H4 (cell line): ENCODE data around the gene TRAPPC3. TPM values are rescaled to one million over a fixed set of nuclear protein-coding genes. Genes with fewer than 3 reads are reported as not detected.

ENCODE experiments used
- DNase-seq: peaks from one replicate; pipeline ENCODE4 v3.0.0-alpha.2; 2015; ENCODE audit warnings: low spot score
- total RNA-seq: library from RNA; depleted of rRNA; stranded (reverse); fragments of >200 nt; shearing (Covaris generic); gene quantifications from 2 replicates; pipeline ENCODE4 v1.2.3, GENCODE V29; 2014

TRAPPC3 gene
- total RNA-seq, 1 experiment from 2014 or later: 105 TPM

GRCh38 chr1:36154335-36154734 is 5.0 kb upstream of the TRAPPC3 start:
- no peak for DNase-seq

GRCh38 chr1:36153476-36153875 is 4.2 kb upstream of the TRAPPC3 start:
- DNase-seq: no peak

GRCh38 chr1:36151845-36152203 is 2.5 kb upstream of the TRAPPC3 start:
- DNase-seq: no peak

- no peak for DNase-seq
Measured at GRCh38 chr1:36151134-36151844, 2.0 kb upstream of the TRAPPC3 start.

- DNase-seq: peak; percentile 96
Measured at GRCh38 chr1:36150296-36151133, 1.2 kb upstream of the TRAPPC3 start.

- no peak for DNase-seq
Measured at GRCh38 chr1:36149973-36150295, 648 bp upstream of the TRAPPC3 start.

GRCh38 chr1:36148821-36149236 is 457 bp downstream of the TRAPPC3 start:
- no peak for DNase-seq

GRCh38 chr1:36144413-36144812 is 4.9 kb downstream of the TRAPPC3 start:
- DNase-seq: no peak

GRCh38 chr1:36143424-36143823 is 5.9 kb downstream of the TRAPPC3 start:
- no peak for DNase-seq

- DNase-seq: no peak
Measured at GRCh38 chr1:36142121-36142520, 7.2 kb downstream of the TRAPPC3 start.

GRCh38 chr1:36139521-36139920 is 9.8 kb downstream of the TRAPPC3 start:
- no peak for DNase-seq

- DNase-seq: no peak
Measured at GRCh38 chr1:36137776-36138175, 11.5 kb downstream of the TRAPPC3 start.

- DNase-seq: no peak
Measured at GRCh38 chr1:36137226-36137625, 12.1 kb downstream of the TRAPPC3 start.

GRCh38 chr1:36136535-36136934 is 12.8 kb downstream of the TRAPPC3 start:
- peak; percentile 38 for DNase-seq

GRCh38 chr1:36135796-36136195 is 13.5 kb downstream of the TRAPPC3 start:
- DNase-seq: no peak

- DNase-seq: no peak
Measured at GRCh38 chr1:36135330-36135667, 14.0 kb downstream of the TRAPPC3 start.

GRCh38 chr1:36134505-36135329 is 14.6 kb downstream of the TRAPPC3 start:
- no peak for DNase-seq

GRCh38 chr1:36134031-36134430 is 15.3 kb downstream of the TRAPPC3 start:
- DNase-seq: no peak

GRCh38 chr1:36133484-36133883 is 15.8 kb downstream of the TRAPPC3 start:
- peak; percentile 91 for DNase-seq

GRCh38 chr1:36132029-36132428 is 17.3 kb downstream of the TRAPPC3 start:
- no peak for DNase-seq

GRCh38 chr1:36128905-36129206 is 20.4 kb downstream of the TRAPPC3 start:
- DNase-seq: no peak

- DNase-seq: peak; percentile 53
Measured at GRCh38 chr1:36128126-36128904, 21.0 kb downstream of the TRAPPC3 start.
